HepG2 (cell line): ENCODE data around the gene TRAF3. TPM values are rescaled to one million over a fixed set of nuclear protein-coding genes. Genes with fewer than 3 reads are reported as not detected.

Experiments used
- ATAC-seq: fragments of 200-7000 bp; cut with Tn5 transposase; 3 replicates; pipeline ENCODE4 v1.9.1; 2020; ENCODE audit warnings: mild to moderate bottlenecking, moderate library complexity
- BruUV-seq: library from RNA; stranded (reverse); fragments of 400-500 nt; replicated peaks from 2 replicates; lab custom pipeline; 2021; lab: Mats Ljungman, UMichigan
- CTCF ChIA-PET: fragments of 300-600 bp; formaldehyde crosslinking; extraction: SDS; loops from one replicate; lab custom pipeline; 2021; ENCODE audit warnings: low total read pairs, inconsistent platforms, low intra/inter-chr PET ratio; lab: Yijun Ruan, JAX
- POLR2A ChIA-PET: fragments of 350-600 bp; sonication (Branson Sonifier 250); formaldehyde crosslinking; loops from one replicate; lab custom pipeline; 2020; ENCODE audit warnings: antibody characterized with exemption, inconsistent platforms; lab: Yijun Ruan, JAX
- DNase-seq: peaks from one replicate; pipeline ENCODE4 v3.0.0-alpha.2; 2015; ENCODE audit warnings: low spot score
- FAIRE-seq: peaks from 3 replicates; lab custom pipeline; 2011; peaks lifted over from hg19 to GRCh38; lab: Jason Lieb, UNC
- H2AFZ ChIP-seq: one replicate; pipeline ENCODE4 v1.6.1; 2011; ENCODE audit warnings: low read length, inconsistent platforms
- H3K27ac ChIP-seq: fragments of 300-600 bp; 3 replicates; pipeline ENCODE4 v1.8.0; 2011; ENCODE audit warnings: mixed run types, mild to moderate bottlenecking, mixed read lengths, low read length, inconsistent platforms; ENCODE audit not compliant: insufficient read depth; ENCODE audit errors: extremely low read length
- H3K27me3 ChIP-seq, 2 experiments: fragments of 200-600 bp in 1 of 2; 2 replicates in 1 of 2; 3 replicates in 1 of 2; pipeline versions ENCODE4 v1.6.0 to v1.8.0; 2011; ENCODE audit warnings: low read length in 2 of 2, mild to moderate bottlenecking in 2 of 2, moderate library complexity in 2 of 2, inconsistent platforms in 1 of 2; ENCODE audit not compliant: insufficient read depth in 2 of 2, control insufficient read depth in 1 of 2
- H3K36me3 ChIP-seq, 2 experiments: fragments of 200-600 bp in 1 of 2; replicated peaks in 1 of 2; 2 replicates in 1 of 2; 3 replicates in 1 of 2; pipeline versions ENCODE4 v1.5.1 to v1.8.0; 2011; ENCODE audit warnings: low read length in 2 of 2, inconsistent platforms in 1 of 2; ENCODE audit not compliant: insufficient read depth in 2 of 2, control insufficient read depth in 1 of 2
- H3K4me1 ChIP-seq: 2 replicates; pipeline ENCODE4 v1.5.1; 2012; ENCODE audit warnings: low read length, inconsistent platforms; ENCODE audit not compliant: insufficient read depth
- H3K4me2 ChIP-seq: 2 replicates; pipeline ENCODE4 v1.6.0; 2011; ENCODE audit warnings: low read depth, low read length, inconsistent platforms
- H3K4me3 ChIP-seq, 3 experiments: fragments of 200-600 bp in 1 of 3; sonication (generic), shearing (Covaris generic) in 1 of 3; replicated peaks in 1 of 3; 2 replicates each; pipeline ENCODE4 v1.5.1; 2011 to 2016; ENCODE audit warnings: low read length in 3 of 3, inconsistent platforms in 2 of 3, low read depth in 2 of 3, mild to moderate bottlenecking in 2 of 3, control low read depth in 1 of 3, mixed read lengths in 1 of 3; ENCODE audit not compliant: insufficient read depth in 1 of 3
- H3K79me2 ChIP-seq: one replicate; pipeline ENCODE4 v1.6.1; 2011; ENCODE audit warnings: low read length, inconsistent platforms; ENCODE audit not compliant: insufficient read depth
- H3K9ac ChIP-seq: 2 replicates; pipeline ENCODE4 v1.6.0; 2011; ENCODE audit warnings: mild to moderate bottlenecking, low read depth, low read length, inconsistent platforms; ENCODE audit not compliant: insufficient read depth
- H3K9me3 ChIP-seq: 2 replicates; pipeline ENCODE4 v1.5.1; 2012; ENCODE audit warnings: mild to moderate bottlenecking, low read length
- H4K20me1 ChIP-seq: 2 replicates; pipeline ENCODE4 v1.6.0; 2011; ENCODE audit warnings: inconsistent platforms, mild to moderate bottlenecking, low read length, moderate library complexity; ENCODE audit not compliant: insufficient read depth
- AGO2 ChIP-seq: fragments of 200-400 bp; formaldehyde crosslinking; optimal IDR thresholded peaks from 2 replicates; pipeline ENCODE3; 2017; ENCODE audit warnings: mild to moderate bottlenecking, low read depth, low read length, moderate library complexity
- BHLHE40 ChIP-seq: IDR thresholded peaks from 2 replicates; pipeline ENCODE4 v1.6.1; 2011; ENCODE audit warnings: low read length, improper control_type of control experiment
- FOXA3 ChIP-seq: IDR thresholded peaks from 2 replicates; pipeline ENCODE4 v1.6.1; 2016; ENCODE audit warnings: missing genetic modification reagents, missing compliant biosample characterization
- GABPB1 ChIP-seq: IDR thresholded peaks from 2 replicates; pipeline ENCODE4 v1.6.1; 2016; ENCODE audit warnings: mild to moderate bottlenecking, missing genetic modification reagents, moderate library complexity, missing compliant biosample characterization
- NRL ChIP-seq: sonication (generic); formaldehyde crosslinking; IDR thresholded peaks from 2 replicates; pipeline ENCODE4 v1.5.0; 2020; ENCODE audit warnings: missing genetic modification reagents, mild to moderate bottlenecking, moderate library complexity, borderline replicate concordance
- PRPF4 ChIP-seq: fragments of 200-400 bp; formaldehyde crosslinking; IDR thresholded peaks from 2 replicates; pipeline ENCODE4 v1.6.1; 2016; ENCODE audit warnings: low read length, low read depth; ENCODE audit not compliant: poor library complexity, severe bottlenecking
- SIX4 ChIP-seq: sonication (generic); formaldehyde crosslinking; IDR thresholded peaks from 2 replicates; pipeline ENCODE4 v1.4.0; 2020; ENCODE audit warnings: missing genetic modification reagents
- TBL1XR1 ChIP-seq: fragments of 150-350 bp; IDR thresholded peaks from 2 replicates; pipeline ENCODE4 v1.6.1; 2014; ENCODE audit warnings: borderline replicate concordance, low read length; ENCODE audit not compliant: partially characterized antibody
- TEAD3 ChIP-seq: optimal IDR thresholded peaks from 2 replicates; pipeline ENCODE3; 2016; ENCODE audit warnings: borderline replicate concordance
- THAP8 ChIP-seq: sonication (generic); formaldehyde crosslinking; IDR thresholded peaks from 2 replicates; pipeline ENCODE4 v1.5.1; 2020; ENCODE audit warnings: missing genetic modification reagents, mild to moderate bottlenecking, borderline replicate concordance
- ZFX ChIP-seq: sonication (generic); formaldehyde crosslinking; IDR thresholded peaks from 2 replicates; pipeline ENCODE4 v1.4.0; 2020; ENCODE audit warnings: mild to moderate bottlenecking, low read depth, missing genetic modification reagents, moderate library complexity
- ZNF225 ChIP-seq: sonication (generic); formaldehyde crosslinking; IDR thresholded peaks from 2 replicates; pipeline ENCODE4 v1.4.0; 2020; ENCODE audit warnings: mild to moderate bottlenecking, missing genetic modification reagents
- WGBS: methylation state at CpG from one replicate; pipeline ENCODE4 v1.1.6; 2017; ENCODE audit warnings: low lambda C conversion rate; 5-methylcytosine and 5-hydroxymethylcytosine counted together
- in situ Hi-C: cut with HindIII; loops from 2 replicates; pipeline ENCODE4 v1.10.0; 2017; ENCODE audit warnings: low pct_unique_long_range_greater_than_20kb; ENCODE audit not compliant: extremely low pct_ligation_motif_present
- intact Hi-C: fragments of 100-400 bp; cut with micrococcal nuclease; formaldehyde crosslinking; loops from one replicate; pipeline ENCODE4 v1.10.0; 2022; ENCODE audit not compliant: unreplicated experiment
- polyA plus RNA-seq, 8 experiments: library from polyadenylated mRNA; depleted of rRNA in 3 of 8; stranded (reverse) in 7 of 8; unstranded in 1 of 8; fragments of >200 nt; fragmentation: Illumina TruSeq in 4 of 8; extraction: Trizol in 4 of 8; gene quantifications; 2 replicates each; pipeline versions ENCODE4 v1.2.1 to v1.2.3, GENCODE V29; 2011 to 2016; ENCODE audit warnings: low read depth in 4 of 8, missing spikeins in 1 of 8, mixed read lengths in 1 of 8; ENCODE audit not compliant: insufficient read depth in 1 of 8
- total RNA-seq, 5 experiments: library from RNA; depleted of rRNA; stranded (reverse); fragments of >200 nt; fragmentation: Illumina TruSeq; extraction: Trizol; gene quantifications; 2 replicates each; pipeline ENCODE4 v1.2.3, GENCODE V29; 2016; ENCODE audit warnings: low read depth in 1 of 5

Gene TRAF3
- total and polyA plus RNA-seq, 2 of the 13 experiments (the other 11 are each of a cell fraction or from before 2014, with no cell fraction given): 6.9 to 12.2 TPM

GRCh38 chr14:102759456-102760187 lies 17.6 kb upstream of the TRAF3 start:
- CTCF ChIA-PET: no interaction called here
- Histone ChIP-seq H3K27ac (no peak overlapping the region), H3K79me2 (no peaks in the 10 kb centered on the region), H3K4me1 (peaks cover 32% of the 10 kb centered on the region), H3K4me2 (no peak overlapping the region; the same call in 1 of the 2 replicates), H3K36me3 (no peaks in the 10 kb centered on the region), H2AFZ (no peak overlapping the region), H4K20me1 (no peaks in the 10 kb centered on the region), H3K9ac (no peak overlapping the region), H3K9me3 (no peaks in the 10 kb centered on the region), H3K4me3 (no peak overlapping the region), H3K27me3 (peaks cover 0 to 4% of the 10 kb centered on the region in 2 experiments; a peak in 2 of 5 replicates)
- in situ Hi-C loops (no loop called here), intact Hi-C loops (no loop called here)
- POLR2A ChIA-PET: no interaction called here
- no peak for FAIRE-seq
- 46% methylated on average over 9 of the region's 10 CpGs for WGBS
- BruUV-seq: no TSS peak
- no peak for TF ChIP-seq TBL1XR1
- ATAC-seq: no peak
- no peak for DNase-seq

GRCh38 chr14:102760496-102761193 lies 16.6 kb upstream of the TRAF3 start:
- H4K20me1 ChIP-seq: no peaks in the 10 kb centered on the region
- no peak overlapping the region for H3K27ac ChIP-seq
- no peak overlapping the region for H3K9ac ChIP-seq
- H3K4me1 ChIP-seq: peaks cover 32% of the 10 kb centered on the region
- no peaks in the 10 kb centered on the region for H3K9me3 ChIP-seq
- DNase-seq (no peak), FAIRE-seq (no peak), ATAC-seq (peak; percentile 71)
- no TSS peak for BruUV-seq
- peaks cover 0 to 4% of the 10 kb centered on the region in 2 experiments; a peak in 2 of 5 replicates for H3K27me3 ChIP-seq
- H2AFZ ChIP-seq: no peak overlapping the region
- H3K4me3 ChIP-seq: no peak overlapping the region
- WGBS: 58% methylated on average over 14 of the region's 21 CpGs
- CTCF ChIA-PET: no interaction called here
- no peaks in the 10 kb centered on the region for H3K36me3 ChIP-seq
- in situ Hi-C loops (no loop called here), intact Hi-C loops (no loop called here)
- peak overlapping the region; percentile 16; the same call in 1 of the 2 replicates for H3K4me2 ChIP-seq
- no peaks in the 10 kb centered on the region for H3K79me2 ChIP-seq
- POLR2A ChIA-PET: no interaction called here
- TF ChIP-seq NRL (0 out of 2 replicates have a peak, but pooled peaks have one; percentile 44), THAP8 (CRISPR knock-in tag) (no peak), PRPF4 (no peak), TEAD3 (CRISPR knock-in tag) (peak; percentile 14), GABPB1 (CRISPR knock-in tag) (peak; percentile 13; the same call in 1 of the 2 replicates), AGO2 (peak; percentile 43), SIX4 (CRISPR knock-in tag) (no peak), BHLHE40 (peak; percentile 13; the same call in 1 of the 2 replicates), ZNF225 (0 out of 2 replicates have a peak, but pooled peaks have one; percentile 22), FOXA3 (CRISPR knock-in tag) (0 out of 2 replicates have a peak, but pooled peaks have one; percentile 17), ZFX (0 out of 2 replicates have a peak, but pooled peaks have one; percentile 19)
